SW480 (cell line): Measurements from ENCODE around the gene CDON.
"Not testable (repeated sequence)": the region's sequence is repeated elsewhere in the genome, so short reads cannot be mapped to it uniquely, and the experiment has no call there.

Source experiments
- DNase-seq: peaks from one replicate; pipeline ENCODE4 v3.0.0-alpha.2; 2016; ENCODE audit warnings: low spot score

The CDON gene

GRCh38 chr11:125994509-125994908, 68.2 kb downstream of the CDON start:
- no peak for DNase-seq

DNA sequence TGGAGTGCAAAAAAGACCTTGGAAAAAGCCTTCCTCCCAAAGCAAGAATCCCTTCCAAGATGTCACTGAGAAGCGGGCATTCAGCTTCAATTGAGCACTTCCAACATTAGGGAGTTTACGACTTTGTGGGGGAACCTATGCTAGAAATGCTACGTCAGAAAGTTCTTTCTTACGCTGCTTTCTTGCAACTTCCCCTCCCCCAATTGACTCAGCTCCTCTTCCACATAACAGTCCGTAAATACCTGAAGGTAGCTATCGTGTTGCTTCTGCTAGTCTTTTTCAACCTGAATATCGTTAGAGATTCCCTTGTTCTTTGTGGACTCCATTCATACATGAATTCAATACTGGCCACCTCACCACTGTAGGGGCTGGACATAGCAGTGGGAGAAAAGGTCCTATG, 69.8 kb downstream of the CDON start:
- no peak for DNase-seq

DNA sequence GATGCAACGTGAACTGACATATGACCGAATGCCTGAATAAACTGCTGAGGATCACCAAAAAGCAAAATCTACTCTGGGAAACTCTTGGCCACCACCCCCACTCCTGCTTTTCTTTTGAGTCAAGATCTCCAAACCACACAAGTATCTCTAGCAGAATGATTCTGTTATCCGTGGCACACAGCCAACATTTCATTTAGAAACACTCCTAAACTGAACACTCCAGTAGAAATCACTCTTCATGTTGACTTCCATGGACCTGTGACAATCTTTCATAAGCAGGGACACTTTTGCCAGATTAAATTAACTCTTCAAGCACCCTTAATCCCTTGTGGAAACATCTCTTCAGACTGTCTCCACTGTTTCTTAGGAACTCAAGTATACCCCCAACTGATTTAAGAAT, 72.4 kb downstream of the CDON start:
- DNase-seq = no peak

GRCh38 chr11:125987066-125987641, 75.5 kb downstream of the CDON start:
- DNase-seq = no peak

DNA sequence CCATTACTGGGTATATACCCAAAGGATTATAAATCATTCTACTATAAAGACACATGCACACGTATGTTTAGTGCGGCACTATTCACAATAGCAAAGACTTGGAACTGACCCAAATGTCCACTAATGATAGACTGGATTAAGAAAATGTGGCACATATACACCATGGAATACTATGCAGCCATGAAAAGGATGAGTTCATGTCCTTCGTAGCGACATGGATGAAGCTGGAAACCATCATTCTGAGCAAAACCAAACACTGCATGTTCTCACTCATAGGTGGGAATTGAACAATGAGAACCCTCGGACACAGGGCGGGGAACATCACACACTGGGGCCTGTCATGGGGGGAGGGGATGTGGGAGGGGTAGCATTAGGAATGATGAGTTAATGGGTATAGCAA, 76.7 kb downstream of the CDON start:
- not testable (repeated sequence) for DNase-seq

- no peak for DNase-seq
Measured at GRCh38 chr11:125982348-125982730, 80.3 kb downstream of the CDON start.

DNA sequence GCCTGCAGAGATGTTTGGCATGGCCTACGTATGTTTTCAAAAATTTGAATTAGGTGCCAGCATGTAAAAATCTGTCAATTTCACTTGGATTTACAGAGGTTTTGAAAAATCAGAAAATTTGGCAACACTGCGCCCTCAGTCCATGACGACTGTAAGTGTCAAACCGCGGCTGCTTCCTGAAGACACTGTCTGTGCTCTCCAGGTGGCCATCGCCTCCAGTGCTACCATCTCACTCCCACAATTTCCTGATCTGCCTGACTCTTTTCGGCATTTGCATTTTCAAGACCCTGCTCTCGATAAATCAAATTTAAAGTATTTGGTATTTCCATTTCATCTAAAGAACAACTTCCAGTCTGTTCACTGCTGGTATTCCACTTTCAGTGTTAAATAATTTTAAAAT, 82.2 kb downstream of the CDON start:
- DNase-seq = no peak

DNA sequence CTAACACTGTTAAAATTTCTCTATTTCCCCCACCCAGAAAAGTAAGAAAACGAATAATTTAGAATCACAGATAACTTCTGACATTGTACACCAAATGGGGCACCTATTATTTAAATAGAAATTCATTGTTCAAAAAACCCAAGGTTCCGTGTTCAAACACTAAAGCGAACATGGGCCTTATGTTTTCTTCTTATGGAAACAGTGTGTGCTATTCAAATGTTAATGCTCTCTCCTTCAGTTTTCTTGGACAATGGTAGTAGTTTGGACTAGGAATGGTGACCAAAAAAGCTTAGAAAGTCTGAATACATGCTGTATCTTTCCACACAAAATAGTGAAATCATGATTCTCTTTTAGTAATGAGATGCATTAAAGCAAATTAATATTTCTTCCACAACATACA, 83.2 kb downstream of the CDON start:
- no peak for DNase-seq

DNA sequence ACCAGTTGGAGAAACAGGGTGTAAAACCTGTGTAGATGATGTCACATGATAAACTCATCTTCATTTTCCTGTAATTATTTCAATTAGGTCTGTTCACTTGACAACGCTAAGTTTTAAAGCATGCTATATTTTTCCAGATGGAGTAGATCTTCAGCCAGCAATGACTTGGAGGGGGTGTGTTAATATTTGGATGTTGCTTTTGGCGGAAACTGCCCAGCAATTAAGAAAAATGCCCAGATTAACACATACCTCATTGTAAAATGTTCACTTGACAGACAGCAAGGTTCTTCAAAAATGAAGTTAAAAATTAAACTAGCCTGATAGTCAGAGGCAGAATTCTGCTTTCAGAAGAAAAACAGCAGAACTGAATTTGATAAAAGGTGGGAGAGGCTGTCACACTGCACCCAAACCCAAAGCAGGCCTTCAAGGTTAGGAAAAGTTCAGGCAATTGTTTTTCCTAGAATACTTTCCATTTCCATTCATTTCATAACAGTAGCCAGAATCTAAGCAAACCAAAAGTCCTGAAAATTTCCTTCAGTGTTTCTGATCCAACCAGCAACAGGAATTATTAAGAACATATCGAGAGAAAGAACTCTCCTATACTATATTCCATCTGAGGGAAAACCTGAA, 83.8 kb downstream of the CDON start:
- DNase-seq = no peak

- no peak for DNase-seq
Measured at GRCh38 chr11:125978181-125978716, 84.4 kb downstream of the CDON start.

DNA sequence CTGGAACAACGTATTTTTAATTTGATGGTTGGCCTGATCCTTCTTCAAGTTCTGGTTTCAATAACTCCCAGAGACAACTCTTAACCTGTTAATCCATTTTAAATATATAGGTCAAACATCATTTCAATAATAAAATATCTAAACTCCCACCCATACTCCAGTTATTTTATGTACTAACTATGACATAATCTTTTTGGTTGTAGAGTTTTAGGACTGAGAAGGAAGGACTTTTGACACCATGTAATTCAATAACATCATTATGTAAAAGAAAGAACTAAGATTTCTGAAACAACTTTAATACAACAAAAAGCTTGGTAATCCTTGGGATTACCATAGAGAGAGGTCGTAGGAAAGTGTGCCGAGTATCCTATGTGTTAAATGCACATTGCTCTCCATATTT, 85.3 kb downstream of the CDON start:
- no peak for DNase-seq

DNA sequence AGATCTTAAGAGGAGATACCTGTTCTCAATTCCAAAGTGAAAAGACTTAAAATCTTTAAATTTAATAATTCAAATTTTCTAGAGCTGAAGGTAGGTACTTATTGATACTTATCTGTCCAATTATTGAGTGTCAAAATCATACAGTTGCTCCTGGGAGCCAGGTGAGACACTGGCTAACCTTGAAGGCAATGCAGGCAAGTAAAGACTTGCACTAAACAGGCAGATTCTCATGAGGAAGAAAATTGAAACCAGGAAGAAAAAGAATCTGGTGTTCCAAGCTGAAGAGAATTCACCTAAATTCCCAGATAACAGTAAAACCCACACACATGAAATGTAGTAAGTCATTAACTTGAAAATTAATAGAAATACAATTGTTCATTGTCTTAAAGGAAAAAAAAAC, 86.5 kb downstream of the CDON start:
- no peak for DNase-seq

DNA sequence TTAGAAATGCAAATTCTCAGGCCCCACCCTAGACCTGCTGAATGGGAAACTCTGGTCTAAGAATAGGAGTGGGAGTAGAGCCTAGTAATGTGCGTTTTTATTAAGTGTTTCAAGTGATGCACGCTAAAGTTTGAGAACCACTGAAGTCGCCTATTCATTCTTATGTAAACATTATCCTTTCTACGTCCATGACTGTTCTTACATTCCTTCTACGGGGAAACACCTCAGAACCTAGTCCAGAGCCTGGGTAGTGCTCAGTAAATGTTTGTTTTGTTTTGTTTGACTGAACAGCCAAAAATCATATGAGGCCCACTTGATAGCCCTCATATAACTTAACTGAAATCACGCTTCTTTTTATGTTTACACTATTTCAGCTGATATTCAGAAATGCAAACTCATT, 87.0 kb downstream of the CDON start:
- DNase-seq = no peak

- no peak for DNase-seq
Measured at GRCh38 chr11:125974284-125974683, 88.4 kb downstream of the CDON start.

GRCh38 chr11:125971618-125972017, 91.0 kb downstream of the CDON start:
- no peak for DNase-seq

DNA sequence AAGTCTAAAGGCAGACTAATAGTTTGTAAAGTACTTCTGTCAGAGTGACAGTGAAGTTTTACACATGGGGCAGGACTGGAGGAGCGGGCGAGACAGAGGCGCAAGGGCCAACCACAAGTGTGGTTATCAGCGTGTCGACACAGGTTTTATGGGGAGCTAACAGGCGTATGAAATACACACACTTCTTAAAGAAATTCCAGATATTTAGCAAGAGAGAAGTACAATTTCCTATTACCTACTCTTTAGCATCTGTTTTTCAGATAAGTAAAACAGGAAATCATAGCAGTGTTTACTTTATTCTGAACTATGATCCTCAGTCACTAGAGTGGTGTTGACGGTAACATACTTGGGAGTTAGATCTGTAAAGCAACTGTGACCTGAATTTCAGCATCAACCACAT, 94.3 kb downstream of the CDON start:
- DNase-seq = no peak

GRCh38 chr11:125967515-125967914, 95.2 kb downstream of the CDON start:
- no peak for DNase-seq

DNA sequence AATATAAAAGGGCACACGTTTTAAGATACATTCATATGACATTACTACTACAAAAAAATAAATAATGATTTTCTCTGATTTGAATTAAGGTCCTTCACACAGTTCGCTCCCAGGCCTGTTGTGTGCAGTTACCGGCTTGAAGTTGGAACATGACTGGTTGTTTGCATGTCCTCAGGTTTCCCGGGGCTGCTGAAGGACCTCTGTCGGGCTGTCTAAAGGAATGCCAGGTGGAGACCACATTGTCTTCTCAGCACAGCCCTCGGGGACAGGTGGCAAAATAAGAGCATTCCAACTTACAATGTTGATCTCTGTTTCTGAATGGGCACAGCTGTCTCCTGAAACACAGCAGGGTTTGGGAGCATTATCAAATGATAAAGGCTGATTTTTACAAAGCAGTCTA, 101.9 kb downstream of the CDON start:
- DNase-seq = no peak

DNA sequence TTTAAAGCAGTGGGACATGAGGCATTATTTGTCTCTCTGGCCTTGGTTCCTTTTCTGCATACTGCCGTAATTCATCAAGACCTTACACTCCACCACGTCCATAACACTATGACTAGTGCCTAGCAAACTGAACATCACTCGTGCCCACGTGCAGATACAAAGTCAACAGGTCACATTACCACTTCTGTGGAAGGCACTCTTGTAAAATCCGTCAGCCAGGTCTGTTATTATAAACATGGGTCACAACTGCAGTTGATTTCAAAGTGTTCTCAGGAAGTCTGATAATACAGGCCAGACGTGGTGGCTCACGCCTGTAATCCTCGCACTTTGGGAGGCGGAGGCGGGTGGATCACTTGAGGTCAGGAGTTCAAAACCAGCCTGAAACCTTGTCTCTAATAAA, 102.7 kb downstream of the CDON start:
- DNase-seq = no peak

GRCh38 chr11:125959511-125959910, 103.2 kb downstream of the CDON start:
- DNase-seq = no peak

- no peak for DNase-seq
Measured at GRCh38 chr11:125958872-125959400, 103.7 kb downstream of the CDON start.

- no peak for DNase-seq
Measured at GRCh38 chr11:125957618-125958332, 104.9 kb downstream of the CDON start.
